GM12891 (cell line): ENCODE data around the gene WWC2.

ENCODE experiments used
- POLR2A ChIP-seq: IDR thresholded peaks from 2 replicates; pipeline ENCODE4 v1.6.1; 2011; ENCODE audit warnings: low read depth, low read length, control low read depth
- POLR2AphosphoS5 ChIP-seq: IDR thresholded peaks from 2 replicates; pipeline ENCODE4 v1.6.1; 2011; ENCODE audit warnings: low read depth, low read length, control low read depth

DNA sequence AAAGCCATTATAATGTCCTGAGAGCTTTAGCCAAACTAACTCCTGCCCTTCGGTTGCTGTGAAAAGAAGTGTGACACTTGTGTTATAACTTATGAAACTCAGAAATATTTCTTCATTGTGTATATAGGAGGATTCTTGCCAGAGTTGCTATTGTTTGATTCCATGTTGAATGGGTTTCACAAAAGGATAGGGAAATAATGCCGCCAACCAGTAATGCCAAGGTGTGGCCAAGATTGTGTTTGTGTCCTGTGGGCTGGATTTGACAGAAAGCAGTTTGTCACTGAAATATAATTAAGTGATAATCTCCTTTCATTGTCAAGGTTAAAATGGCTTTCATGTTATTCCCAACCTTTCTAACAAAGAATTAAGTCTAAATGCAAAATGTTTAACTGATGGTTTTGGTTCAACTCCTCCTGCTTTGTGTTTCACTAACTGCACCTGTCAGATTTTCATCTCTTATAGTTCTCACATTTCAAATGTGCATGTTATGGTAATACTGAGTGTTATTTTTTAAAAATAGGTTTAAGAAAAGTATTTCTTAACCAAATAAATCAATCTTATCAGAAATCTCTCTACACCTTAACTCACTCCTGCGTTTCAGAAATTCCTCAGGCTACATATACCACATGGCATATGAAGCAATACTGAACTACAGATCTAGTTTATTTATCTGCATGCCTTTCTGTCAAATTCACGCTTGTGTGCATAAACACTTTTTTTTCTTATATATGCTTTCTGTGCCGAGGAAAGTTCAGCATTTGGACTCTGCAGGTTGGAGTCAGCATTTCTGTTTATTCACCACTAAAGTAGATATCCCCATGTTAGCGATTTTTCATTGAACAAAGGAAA lies 221.4 kb downstream of the WWC2 start, which contains the start of gene CLDN22:
- no peak for TF ChIP-seq POLR2A
- TF ChIP-seq POLR2AphosphoS5: no peak
